ENCODE measurements around the gene YEATS2. TPM values are rescaled to one million over a fixed set of nuclear protein-coding genes. Genes with fewer than 3 reads are reported as not detected.

Gene YEATS2
- polyA plus RNA-seq, 1 experiment = 35.5 TPM

- Histone ChIP-seq H3K27me3 (ENCODE audit: control insufficient read depth, insufficient read depth, low read length) (no peaks in the 10 kb centered on the region), H3K36me3 (ENCODE audit: control insufficient read depth, insufficient read depth, low read length) (peaks cover 12% of the 10 kb centered on the region), H3K4me3 (ENCODE audit: low read depth, low read length) (no peak overlapping the region)
- no peak for DNase-seq (ENCODE audit: low read depth)
- TF ChIP-seq CTCF (IDR thresholded peaks at IDR 0.05; ENCODE audit: insufficient read depth, low read depth, low read length) = no peak
- CTCF ChIA-PET = interaction anchor here (0.7 kb wide), 1 partner anchor 10 kb away, joined by 3 read pairs; no protein-coding TSS in a partner anchor
- POLR2A ChIA-PET = no interaction called here
Observed at GRCh38 chr3:183718012-183718411, 20.4 kb downstream of the YEATS2 start.

- no peak for TF ChIP-seq CTCF (IDR thresholded peaks at IDR 0.05; ENCODE audit: insufficient read depth, low read depth, low read length)
- Histone ChIP-seq H3K27me3 (ENCODE audit: control insufficient read depth, insufficient read depth, low read length) (no peaks in the 10 kb centered on the region), H3K4me3 (ENCODE audit: low read depth, low read length) (no peak overlapping the region), H3K36me3 (ENCODE audit: control insufficient read depth, insufficient read depth, low read length) (peaks cover 22% of the 10 kb centered on the region)
- DNase-seq (ENCODE audit: low read depth) = no peak
- POLR2A ChIA-PET = no interaction called here
- CTCF ChIA-PET = no interaction called here
Observed at GRCh38 chr3:183725387-183725786, 27.8 kb downstream of the YEATS2 start.

- CTCF ChIA-PET = interaction anchor here (0.6 to 2.0 kb wide), 3 partner anchors 10 to 259 kb away, joined by 3 to 7 read pairs (median 4); no protein-coding TSS in a partner anchor
Observed at GRCh38 chr3:183728204-183728603, 30.6 kb downstream of the YEATS2 start.

GRCh38 chr3:183730361-183730760 lies 32.8 kb downstream of the YEATS2 start:
- H3K36me3 ChIP-seq (ENCODE audit: control insufficient read depth, insufficient read depth, low read length) = peaks cover 18% of the 10 kb centered on the region
- H3K4me3 ChIP-seq (ENCODE audit: low read depth, low read length) = no peak overlapping the region
- CTCF ChIA-PET = interaction anchor here (0.6 to 0.8 kb wide), 2 partner anchors 13 to 26 kb away, joined by 3 to 4 read pairs; no protein-coding TSS in a partner anchor

More at GRCh38 chr3:183728204-183728603, 30.6 kb downstream of the YEATS2 start:
- no peak for TF ChIP-seq CTCF (IDR thresholded peaks at IDR 0.05; ENCODE audit: insufficient read depth, low read depth, low read length)
- POLR2A ChIA-PET = no interaction called here
- peaks cover 17% of the 10 kb centered on the region for H3K36me3 ChIP-seq (ENCODE audit: control insufficient read depth, insufficient read depth, low read length)
- no peak overlapping the region for H3K4me3 ChIP-seq (ENCODE audit: low read depth, low read length)
- no peak for DNase-seq (ENCODE audit: low read depth)
- no peaks in the 10 kb centered on the region for H3K27me3 ChIP-seq (ENCODE audit: control insufficient read depth, insufficient read depth, low read length)

DNA sequence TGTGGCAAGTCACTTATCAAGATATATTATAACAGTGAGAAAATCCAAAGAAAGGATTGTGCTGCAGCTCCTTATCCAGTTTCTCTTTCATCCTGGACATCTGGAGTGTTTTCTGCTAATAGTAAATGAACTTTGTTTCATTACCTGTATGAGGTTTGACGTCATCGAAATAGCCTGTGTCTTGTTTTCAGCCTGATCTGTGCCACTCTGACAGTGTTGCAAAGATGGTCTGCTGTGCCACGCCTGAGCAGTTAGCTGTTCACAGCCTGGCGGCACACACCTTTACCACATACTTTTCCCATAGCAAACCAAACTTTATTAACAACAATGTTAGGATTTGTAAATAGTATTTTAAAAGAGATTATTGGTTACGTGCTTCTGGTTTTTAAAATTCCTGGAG lies 34.0 kb downstream of the YEATS2 start:
- peaks cover 16% of the 10 kb centered on the region for H3K36me3 ChIP-seq (ENCODE audit: control insufficient read depth, insufficient read depth, low read length)
- H3K27me3 ChIP-seq (ENCODE audit: control insufficient read depth, insufficient read depth, low read length) = no peaks in the 10 kb centered on the region
- no peak overlapping the region for H3K4me3 ChIP-seq (ENCODE audit: low read depth, low read length)
- CTCF ChIA-PET = no interaction called here
- no peak for TF ChIP-seq CTCF (IDR thresholded peaks at IDR 0.05; ENCODE audit: insufficient read depth, low read depth, low read length)
- POLR2A ChIA-PET = no interaction called here
- DNase-seq (ENCODE audit: low read depth) = no peak

More at GRCh38 chr3:183730361-183730760, 32.8 kb downstream of the YEATS2 start:
- H3K27me3 ChIP-seq (ENCODE audit: control insufficient read depth, insufficient read depth, low read length) = no peaks in the 10 kb centered on the region
- no peak for DNase-seq (ENCODE audit: low read depth)
- TF ChIP-seq CTCF (IDR thresholded peaks at IDR 0.05; ENCODE audit: insufficient read depth, low read depth, low read length) = no peak
- POLR2A ChIA-PET = no interaction called here

Data from BJ (cell line).